IMR-90 (cell line): Measurements from ENCODE around the gene SECTM1. TPM values are rescaled to one million over a fixed set of nuclear protein-coding genes. Genes with fewer than 3 reads are reported as not detected.

Source experiments
- ATAC-seq: fragments of 200-7000 bp; cut with Tn5 transposase; 2 replicates; pipeline ENCODE4 v1.9.1; 2020; ENCODE audit warnings: low read depth, mild to moderate bottlenecking, moderate library complexity
- BruUV-seq: library from RNA; stranded (reverse); fragments of 400-500 nt; replicated peaks from 2 replicates; lab custom pipeline; 2021; lab: Mats Ljungman, UMichigan
- CTCF ChIA-PET: fragments of 300-600 bp; formaldehyde crosslinking; extraction: SDS; loops from one replicate; lab custom pipeline; 2021; ENCODE audit warnings: antibody characterized with exemption; lab: Yijun Ruan, JAX
- POLR2A ChIA-PET: fragments of 300-600 bp; sonication (Branson Sonifier 250); formaldehyde crosslinking; loops from one replicate; lab custom pipeline; 2022; ENCODE audit warnings: antibody characterized with exemption; ENCODE audit not compliant: unreplicated experiment; lab: Charles Lee
- DNase-seq: peaks from one replicate; pipeline ENCODE4 v3.0.0; 2013
- H2AFZ ChIP-seq: replicated peaks from 2 replicates; pipeline ENCODE3; 2013; ENCODE audit warnings: low read length, mild to moderate bottlenecking; ENCODE audit not compliant: poor library complexity
- H2AK5ac ChIP-seq: 2 replicates; pipeline ENCODE4 v1.6.1; 2013; ENCODE audit warnings: low read depth, low read length, inconsistent platforms
- H2AK9ac ChIP-seq: replicated peaks from 2 replicates; pipeline ENCODE3; 2013; ENCODE audit warnings: mild to moderate bottlenecking, low read depth, low read length, moderate library complexity; ENCODE audit not compliant: poor library complexity
- H2BK120ac ChIP-seq: 2 replicates; pipeline ENCODE4 v1.6.1; 2013; ENCODE audit warnings: low read depth, low read length, inconsistent platforms
- H2BK15ac ChIP-seq: 3 replicates; pipeline ENCODE4 v1.6.1; 2013; ENCODE audit warnings: low read depth, low read length, inconsistent platforms
- H2BK20ac ChIP-seq: 2 replicates; pipeline ENCODE4 v1.6.1; 2013; ENCODE audit warnings: low read depth, mild to moderate bottlenecking, inconsistent platforms, low read length, moderate library complexity
- H2BK5ac ChIP-seq: 2 replicates; pipeline ENCODE4 v1.6.1; 2013; ENCODE audit warnings: mild to moderate bottlenecking, low read depth, low read length, inconsistent platforms; ENCODE audit not compliant: poor library complexity, severe bottlenecking
- H3K14ac ChIP-seq: replicated peaks from 2 replicates; pipeline ENCODE4 v1.6.1; 2013; ENCODE audit warnings: low read depth, low read length, inconsistent platforms
- H3K18ac ChIP-seq: 2 replicates; pipeline ENCODE4 v1.6.1; 2013; ENCODE audit warnings: low read depth, low read length, control low read depth
- H3K23ac ChIP-seq: 2 replicates; pipeline ENCODE4 v1.6.1; 2013; ENCODE audit warnings: low read depth, low read length, inconsistent platforms
- H3K27ac ChIP-seq: 2 replicates; pipeline ENCODE4 v1.5.1; 2013; ENCODE audit warnings: mild to moderate bottlenecking, control low read depth, low read length; ENCODE audit not compliant: insufficient read depth
- H3K27me3 ChIP-seq: 2 replicates; pipeline ENCODE4 v1.6.1; 2013; ENCODE audit warnings: low read length; ENCODE audit not compliant: control insufficient read depth, insufficient read depth
- H3K36me3 ChIP-seq: 2 replicates; pipeline ENCODE4 v1.6.1; 2013; ENCODE audit warnings: low read length, mixed read lengths; ENCODE audit not compliant: control insufficient read depth, insufficient read depth
- H3K4ac ChIP-seq: 2 replicates; pipeline ENCODE4 v1.6.1; 2013; ENCODE audit warnings: low read depth, low read length, inconsistent platforms
- H3K4me1 ChIP-seq: 2 replicates; pipeline ENCODE4 v1.6.1; 2013; ENCODE audit warnings: low read length, mixed read lengths; ENCODE audit not compliant: control insufficient read depth, insufficient read depth
- H3K4me2 ChIP-seq: 2 replicates; pipeline ENCODE4 v1.6.1; 2013; ENCODE audit warnings: low read depth, mild to moderate bottlenecking, control low read depth, low read length, moderate library complexity
- H3K4me3 ChIP-seq: 2 replicates; pipeline ENCODE4 v1.5.1; 2013; ENCODE audit warnings: low read depth, mild to moderate bottlenecking, control low read depth, low read length, moderate library complexity; ENCODE audit not compliant: insufficient read depth
- H3K56ac ChIP-seq: 2 replicates; pipeline ENCODE4 v1.6.1; 2013; ENCODE audit warnings: low read length, inconsistent platforms; ENCODE audit not compliant: insufficient read depth; ENCODE audit errors: extremely low read depth
- H3K79me1 ChIP-seq, 2 experiments: 2 replicates each; pipeline ENCODE4 v1.6.1; 2013; ENCODE audit warnings: low read length in 2 of 2, inconsistent platforms in 1 of 2, low read depth in 1 of 2
- H3K9ac ChIP-seq: 2 replicates; pipeline ENCODE4 v1.6.1; 2013; ENCODE audit warnings: low read depth, low read length, control low read depth
- H3K9me1 ChIP-seq: 2 replicates; pipeline ENCODE4 v1.6.1; 2013; ENCODE audit warnings: low read length, inconsistent platforms; ENCODE audit not compliant: insufficient read depth
- H3K9me3 ChIP-seq: 2 replicates; pipeline ENCODE4 v1.6.1; 2013; ENCODE audit warnings: low read length; ENCODE audit not compliant: control insufficient read depth, insufficient read depth
- H4K20me1 ChIP-seq: 2 replicates; pipeline ENCODE4 v1.6.1; 2013; ENCODE audit warnings: low read length, inconsistent platforms; ENCODE audit not compliant: insufficient read depth
- H4K5ac ChIP-seq: 2 replicates; pipeline ENCODE4 v1.6.1; 2013; ENCODE audit warnings: mild to moderate bottlenecking, low read depth, low read length, control low read depth
- H4K8ac ChIP-seq, 2 experiments: 2 replicates each; pipeline ENCODE4 v1.6.1; 2013; ENCODE audit warnings: low read depth in 2 of 2, low read length in 2 of 2, control low read depth in 1 of 2, inconsistent platforms in 1 of 2
- H4K91ac ChIP-seq: 2 replicates; pipeline ENCODE4 v1.6.1; 2013; ENCODE audit warnings: low read depth, low read length, inconsistent platforms; ENCODE audit not compliant: insufficient read depth
- BHLHE40 ChIP-seq: fragments of 150-350 bp; IDR thresholded peaks from 2 replicates; pipeline ENCODE4 v1.6.1; 2016; ENCODE audit warnings: mild to moderate bottlenecking, low read depth, low read length
- CEBPB ChIP-seq: IDR thresholded peaks from 2 replicates; pipeline ENCODE4 v1.6.1; 2012; ENCODE audit warnings: low read depth, low read length, improper control_type of control experiment
- CHD1 ChIP-seq: IDR thresholded peaks from 2 replicates; pipeline ENCODE4 v1.6.1; 2012; ENCODE audit warnings: low read depth, low read length, improper control_type of control experiment
- FOS ChIP-seq: fragments of 150-350 bp; IDR thresholded peaks from 2 replicates; pipeline ENCODE4 v1.6.1; 2016; ENCODE audit warnings: low read depth, low read length
- MAZ ChIP-seq: IDR thresholded peaks from 2 replicates; pipeline ENCODE4 v1.6.1; 2012; ENCODE audit warnings: low read depth, mild to moderate bottlenecking, low read length, improper control_type of control experiment, moderate library complexity, borderline replicate concordance
- NFE2L2 ChIP-seq: fragments of 150-350 bp; IDR thresholded peaks from 2 replicates; pipeline ENCODE4 v1.6.1; 2016; ENCODE audit warnings: low read depth, mild to moderate bottlenecking, low read length
- RCOR1 ChIP-seq: IDR thresholded peaks from 2 replicates; pipeline ENCODE4 v1.6.1; 2012; ENCODE audit warnings: mild to moderate bottlenecking, low read length, improper control_type of control experiment; ENCODE audit not compliant: insufficient replicate concordance
- RFX5 ChIP-seq: IDR thresholded peaks from 2 replicates; pipeline ENCODE4 v1.8.0; 2012; ENCODE audit warnings: low read depth, mild to moderate bottlenecking, low read length, moderate library complexity
- SMC3 ChIP-seq: fragments of 150-350 bp; IDR thresholded peaks from 2 replicates; pipeline ENCODE4 v1.6.1; 2016; ENCODE audit warnings: low read depth, mild to moderate bottlenecking, antibody characterized with exemption, low read length, moderate library complexity
- WGBS, 2 experiments: methylation state at CpG; one replicate each; pipeline versions ENCODE4 v1.1.5 to v1.1.7; 2013; ENCODE audit warnings: missing lambda C conversion rate in 2 of 2; ENCODE audit not compliant: insufficient read length in 1 of 2; ENCODE audit errors: extremely low coverage in 2 of 2; 5-methylcytosine and 5-hydroxymethylcytosine counted together
- dilution Hi-C: fragments of 300-500 bp; cut with HindIII; formaldehyde crosslinking; loops from one replicate; pipeline ENCODE4 v1.14.3; 2018; ENCODE audit warnings: low sequenced_read_pairs; ENCODE audit not compliant: unreplicated experiment
- in situ Hi-C: fragments of 300-500 bp; cut with MboI; formaldehyde crosslinking; loops from 3 replicates; pipeline ENCODE4 v1.14.3; 2019; ENCODE audit warnings: low sequenced_read_pairs, inconsistent platforms, mixed read lengths
- intact Hi-C: fragments of 100-400 bp; cut with micrococcal nuclease; formaldehyde crosslinking; loops from 2 replicates; pipeline ENCODE4 v1.10.0; 2022
- polyA plus RNA-seq, 3 experiments: library from polyadenylated mRNA; depleted of rRNA; stranded (reverse); fragments of >200 nt; gene quantifications; 2 replicates each; pipeline ENCODE4 v1.2.3, GENCODE V29; 2012; ENCODE audit warnings: low replicate concordance in 1 of 3
- total RNA-seq: library from RNA; depleted of rRNA; stranded (reverse); fragments of >200 nt; gene quantifications from 2 replicates; pipeline ENCODE4 v1.2.3, GENCODE V29; 2012
- TF ChIP-seq, protein P1 (sequence below): fragments of 150-350 bp; IDR thresholded peaks from 2 replicates; pipeline ENCODE4 v1.6.1; 2017; ENCODE audit warnings: mild to moderate bottlenecking, antibody characterized with exemption, low read length, low read depth
- TF ChIP-seq, protein P2 (sequence below): conservative IDR thresholded peaks from 2 replicates; pipeline ENCODE4 v1.5.1; 2012; ENCODE audit warnings: mild to moderate bottlenecking, low read depth, low read length, improper control_type of control experiment

Gene SECTM1
- total and polyA plus RNA-seq, 2 of the 4 experiments (the other 2 are of a cell fraction), result 2.3 to 4.4 TPM

DNA sequence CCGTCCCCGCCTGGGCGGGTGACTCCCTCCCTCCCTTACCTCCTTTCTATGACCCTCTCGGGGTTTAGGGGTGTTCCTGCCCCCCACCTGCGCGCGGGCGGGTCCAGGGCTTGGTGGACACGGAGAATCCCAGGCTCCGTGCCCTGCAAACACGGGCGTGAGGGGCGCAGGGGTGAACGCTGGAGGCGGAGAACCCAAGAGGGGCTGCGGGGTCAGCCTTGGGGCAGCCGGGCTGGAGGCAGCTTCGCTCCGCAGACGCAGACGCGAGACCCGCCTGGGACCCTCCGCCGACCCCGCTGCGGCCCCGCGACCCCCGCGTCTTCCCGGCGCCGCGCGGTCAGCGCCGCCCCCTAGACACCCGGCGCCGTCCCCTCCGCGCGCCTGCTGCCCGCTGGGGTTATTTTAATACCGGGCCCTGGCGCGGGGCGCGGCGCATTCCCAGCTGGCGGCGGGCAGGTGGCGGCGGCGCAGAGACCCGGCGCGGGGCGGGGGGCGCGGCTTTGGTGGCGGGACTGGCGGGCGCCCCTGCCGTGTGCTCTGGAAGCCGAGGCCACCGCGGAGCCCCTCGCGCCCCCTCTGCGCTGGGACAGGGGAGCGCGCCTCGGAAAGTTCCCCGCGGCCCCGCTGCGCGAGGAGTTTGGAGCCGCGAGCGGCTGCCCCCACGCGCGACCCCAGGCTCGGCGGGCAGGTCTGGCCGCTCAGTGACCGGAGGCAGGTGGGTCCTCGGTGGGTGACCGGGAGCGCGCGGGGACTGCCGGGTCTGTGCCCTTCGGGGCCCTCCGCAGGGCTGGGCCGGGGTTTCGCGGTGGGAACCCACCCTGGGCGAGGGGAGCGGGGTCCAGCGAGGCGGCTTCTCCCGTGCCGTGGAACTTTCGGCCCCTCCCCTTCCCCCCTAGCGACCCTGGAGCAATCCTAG lies 38.0 kb upstream of the SECTM1 start, which contains the start of gene UTS2R (continued):
- TF ChIP-seq MAZ, result no peak

DNA sequence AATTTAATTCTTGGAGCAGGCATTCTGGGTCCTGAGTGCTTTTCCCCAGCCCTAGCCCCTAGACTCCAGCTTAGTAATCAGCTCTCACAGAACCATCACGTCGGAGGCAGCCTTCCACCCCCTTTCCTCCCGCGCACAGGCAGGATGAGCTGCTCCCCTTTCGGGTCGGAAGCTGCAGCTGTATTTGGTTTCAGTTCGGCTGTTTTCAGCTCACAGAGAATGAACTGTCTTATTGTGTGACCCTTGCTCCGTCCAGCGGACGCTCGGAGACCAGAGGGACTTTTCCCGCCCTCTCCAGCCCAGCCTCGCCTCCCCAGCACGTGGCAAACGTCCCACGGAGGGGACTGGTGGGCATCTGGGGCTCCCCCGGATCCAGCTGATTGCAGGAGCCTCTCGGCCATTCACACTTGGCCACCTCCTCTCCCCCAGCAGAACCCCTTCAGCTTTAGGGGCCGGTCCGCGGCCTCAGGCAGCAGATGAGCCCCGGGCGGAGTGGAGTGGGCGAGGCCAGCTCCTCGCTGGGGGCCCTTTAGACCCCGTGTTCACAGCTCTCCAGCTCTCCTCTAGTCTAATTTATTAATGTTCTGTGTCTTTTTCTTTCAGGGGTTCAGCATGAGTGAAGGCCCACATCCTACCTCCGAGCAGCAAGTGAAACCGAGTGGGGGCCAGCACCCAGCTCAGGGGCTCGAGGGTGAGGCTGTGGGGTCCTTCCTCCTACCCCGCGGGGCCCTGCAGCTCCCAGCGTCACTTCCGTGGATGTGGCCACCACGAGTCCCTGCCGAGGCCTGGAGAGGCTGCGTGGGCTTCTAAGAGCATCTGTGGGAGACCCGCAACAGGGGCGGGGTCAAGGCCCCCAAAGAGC lies 37.1 kb upstream of the SECTM1 start:
- no peak overlapping the region for H2AK9ac ChIP-seq
- BruUV-seq, result no TSS peak
- no peak overlapping the region for H4K8ac ChIP-seq
- H2AFZ ChIP-seq, result peak overlapping the region; percentile 61
- peaks cover 63% of the 10 kb centered on the region for H3K27me3 ChIP-seq
- no peak overlapping the region for H2BK120ac ChIP-seq
- peak overlapping the region; percentile 7; the same call in 1 of the 2 replicates for H3K4me3 ChIP-seq
- ChIA-PET POLR2A (no interaction called here), CTCF (interaction anchor here (0.6 kb wide), 1 partner anchor 8 kb away, joined by 6 read pairs; no protein-coding TSS in a partner anchor)
- WGBS, 2 experiments, result 32% methylated on average over 14 of the region's 38 CpGs; no CpG with 5 or more reads in 1 of the 2 experiments
- ATAC-seq (no peak; the same call in 1 of the 2 replicates), DNase-seq (no peak)
- H3K9me3 ChIP-seq, result no peaks in the 10 kb centered on the region
- no peak overlapping the region for H2BK20ac ChIP-seq
- in situ Hi-C loops (no loop called here), dilution Hi-C loops (no loop called here), intact Hi-C loops (no loop called here)
- H4K5ac ChIP-seq, result no peak overlapping the region
- H4K91ac ChIP-seq, result no peak overlapping the region
- H3K27ac ChIP-seq, result no peak overlapping the region
- no peaks in the 10 kb centered on the region for H3K36me3 ChIP-seq
- H2BK5ac ChIP-seq, result no peak overlapping the region
- no peak overlapping the region for H3K14ac ChIP-seq
- no peaks in the 10 kb centered on the region for H3K4me1 ChIP-seq
- no peak overlapping the region for H3K56ac ChIP-seq
- no peaks in the 10 kb centered on the region for H3K9me1 ChIP-seq
- H2BK15ac ChIP-seq, result no peak overlapping the region
- no peak overlapping the region for H3K4ac ChIP-seq
- H3K18ac ChIP-seq, result no peak overlapping the region
- no peak overlapping the region for H3K23ac ChIP-seq
- peak overlapping the region; percentile 38; the same call in 1 of the 2 replicates for H3K4me2 ChIP-seq
- no peak overlapping the region for H3K9ac ChIP-seq
- no peaks in the 10 kb centered on the region for H3K79me1 ChIP-seq
- H2AK5ac ChIP-seq, result no peak overlapping the region
- H4K20me1 ChIP-seq, result no peaks in the 10 kb centered on the region
- TF ChIP-seq RFX5, result no peak
- TF ChIP-seq NFE2L2, result no peak
- TF ChIP-seq FOS, result no peak
- no peak for TF ChIP-seq RCOR1
- no peak for TF ChIP-seq BHLHE40
- TF ChIP-seq, protein P1, sequence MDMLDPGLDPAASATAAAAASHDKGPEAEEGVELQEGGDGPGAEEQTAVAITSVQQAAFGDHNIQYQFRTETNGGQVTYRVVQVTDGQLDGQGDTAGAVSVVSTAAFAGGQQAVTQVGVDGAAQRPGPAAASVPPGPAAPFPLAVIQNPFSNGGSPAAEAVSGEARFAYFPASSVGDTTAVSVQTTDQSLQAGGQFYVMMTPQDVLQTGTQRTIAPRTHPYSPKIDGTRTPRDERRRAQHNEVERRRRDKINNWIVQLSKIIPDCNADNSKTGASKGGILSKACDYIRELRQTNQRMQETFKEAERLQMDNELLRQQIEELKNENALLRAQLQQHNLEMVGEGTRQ, result no peak
- no peak for TF ChIP-seq CEBPB
- no peak for TF ChIP-seq CHD1
- TF ChIP-seq SMC3, result no peak
- TF ChIP-seq, protein P2, sequence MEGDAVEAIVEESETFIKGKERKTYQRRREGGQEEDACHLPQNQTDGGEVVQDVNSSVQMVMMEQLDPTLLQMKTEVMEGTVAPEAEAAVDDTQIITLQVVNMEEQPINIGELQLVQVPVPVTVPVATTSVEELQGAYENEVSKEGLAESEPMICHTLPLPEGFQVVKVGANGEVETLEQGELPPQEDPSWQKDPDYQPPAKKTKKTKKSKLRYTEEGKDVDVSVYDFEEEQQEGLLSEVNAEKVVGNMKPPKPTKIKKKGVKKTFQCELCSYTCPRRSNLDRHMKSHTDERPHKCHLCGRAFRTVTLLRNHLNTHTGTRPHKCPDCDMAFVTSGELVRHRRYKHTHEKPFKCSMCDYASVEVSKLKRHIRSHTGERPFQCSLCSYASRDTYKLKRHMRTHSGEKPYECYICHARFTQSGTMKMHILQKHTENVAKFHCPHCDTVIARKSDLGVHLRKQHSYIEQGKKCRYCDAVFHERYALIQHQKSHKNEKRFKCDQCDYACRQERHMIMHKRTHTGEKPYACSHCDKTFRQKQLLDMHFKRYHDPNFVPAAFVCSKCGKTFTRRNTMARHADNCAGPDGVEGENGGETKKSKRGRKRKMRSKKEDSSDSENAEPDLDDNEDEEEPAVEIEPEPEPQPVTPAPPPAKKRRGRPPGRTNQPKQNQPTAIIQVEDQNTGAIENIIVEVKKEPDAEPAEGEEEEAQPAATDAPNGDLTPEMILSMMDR, result no peak
- no peak for TF ChIP-seq MAZ
